ENCODE measurements around the gene DPP10.

Gene DPP10

DNA sequence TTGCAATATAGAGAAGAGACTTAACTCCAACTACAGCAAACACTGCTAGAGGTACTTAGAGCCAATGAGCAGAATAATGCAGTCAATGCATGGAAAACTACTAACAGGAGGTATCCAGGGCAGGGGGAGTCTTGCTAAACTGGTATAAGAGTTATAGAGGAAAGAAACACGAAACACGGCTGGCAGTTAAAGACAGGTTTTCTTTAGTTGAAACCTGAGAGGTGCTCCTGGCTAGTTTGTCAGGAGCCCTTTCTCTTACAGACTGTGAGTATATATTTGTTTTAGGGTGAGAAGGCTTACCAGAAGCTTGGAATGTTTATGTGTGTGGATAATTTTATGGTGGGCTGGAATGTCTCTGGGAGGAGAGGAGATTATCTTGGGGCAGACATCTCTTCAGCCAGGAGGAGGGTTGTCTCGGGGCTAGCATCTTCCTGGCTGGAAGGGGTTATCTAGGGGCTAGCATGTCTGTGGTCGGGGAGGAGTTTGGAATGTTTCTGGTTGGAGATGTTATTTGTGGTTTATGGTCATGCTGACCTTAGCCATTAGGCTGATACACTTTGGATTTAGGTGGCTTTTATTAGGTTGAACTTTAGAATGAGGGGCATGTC is 1048.8 kb downstream of the DPP10 start:
- DNase-seq = no peak

DNA sequence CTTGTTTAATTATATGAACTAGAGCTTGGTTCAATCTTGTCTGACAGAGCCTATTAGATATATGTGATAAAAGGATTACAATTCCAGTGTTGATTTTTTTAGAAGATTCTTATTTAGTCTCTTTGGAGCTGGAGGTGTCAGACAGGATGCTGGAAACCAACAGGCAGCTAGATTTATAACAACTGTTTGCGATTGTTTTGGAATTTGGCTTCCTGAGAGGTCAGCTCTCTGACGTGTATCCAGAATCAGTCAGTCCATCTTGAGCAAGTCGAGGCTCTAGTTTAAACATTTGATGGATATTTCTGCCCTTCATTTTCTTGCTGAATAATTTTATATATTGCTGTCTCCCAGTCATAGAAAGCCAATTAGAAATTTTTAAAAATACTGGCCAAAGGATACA is 1062.9 kb downstream of the DPP10 start:
- no peak for DNase-seq

GRCh38 chr2:115520727-115521126 is 1078.3 kb downstream of the DPP10 start:
- DNase-seq = no peak

DNA sequence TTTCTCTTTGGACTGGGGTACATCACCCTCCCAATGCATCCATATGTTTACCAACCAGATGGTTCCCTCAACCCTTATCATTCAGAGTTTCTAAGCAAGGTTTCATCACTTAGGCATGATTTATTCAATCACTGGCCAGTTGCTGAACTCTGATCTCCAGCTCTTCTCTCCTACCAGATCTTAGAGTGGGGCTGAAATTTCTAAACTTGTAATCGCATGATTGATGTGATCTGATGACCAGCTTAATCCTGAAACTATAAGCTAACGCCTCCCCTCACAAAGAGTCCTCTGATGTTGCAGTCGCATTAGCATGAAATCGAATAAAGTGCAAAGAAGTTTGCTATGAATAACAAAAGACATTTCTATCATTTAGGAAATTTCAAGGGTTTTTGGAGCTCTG is 1082.0 kb downstream of the DPP10 start:
- no peak for DNase-seq

- DNase-seq = no peak
Measured at GRCh38 chr2:115529627-115530026, 1087.2 kb downstream of the DPP10 start.

DNA sequence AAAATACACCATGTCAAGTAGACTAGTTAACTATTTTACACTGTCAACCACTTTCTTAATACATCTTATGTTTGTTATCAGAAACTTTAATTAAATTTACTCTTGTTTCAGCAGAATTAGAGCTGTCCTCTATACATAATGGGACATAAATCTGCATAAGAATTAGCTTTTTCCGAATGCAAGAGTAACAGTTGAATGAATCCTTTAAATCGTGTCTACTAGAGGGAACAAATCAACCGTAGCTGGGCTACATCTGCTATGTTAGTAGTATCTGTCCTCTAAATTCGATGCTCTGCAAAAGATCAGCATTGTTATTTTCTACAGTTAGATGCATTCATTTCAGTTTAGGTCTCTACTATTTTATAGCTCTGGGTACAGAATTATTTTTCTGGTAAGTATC is 1090.6 kb downstream of the DPP10 start:
- DNase-seq = no peak

- DNase-seq = no peak
Measured at GRCh38 chr2:115541814-115542213, 1099.4 kb downstream of the DPP10 start.

DNA sequence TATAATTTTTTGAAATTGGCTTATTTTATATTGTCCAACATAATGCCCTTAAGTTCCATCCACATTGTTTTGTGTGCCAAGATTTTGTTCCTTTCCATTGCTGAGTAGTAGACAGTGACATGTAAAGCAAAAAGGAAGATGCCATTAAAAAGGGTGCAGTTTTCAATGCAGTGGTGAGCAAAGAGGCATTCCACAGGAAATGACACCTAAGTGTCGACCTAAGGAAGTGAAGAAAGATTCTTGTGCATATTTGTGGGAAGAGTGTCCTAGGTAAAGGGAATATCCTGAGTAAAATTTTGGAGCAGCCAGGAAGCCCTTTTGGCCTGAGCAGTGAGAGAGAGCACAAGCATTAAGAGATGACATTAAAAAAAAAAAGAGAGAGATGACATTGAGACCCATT is 1099.9 kb downstream of the DPP10 start:
- DNase-seq = no peak

DNA sequence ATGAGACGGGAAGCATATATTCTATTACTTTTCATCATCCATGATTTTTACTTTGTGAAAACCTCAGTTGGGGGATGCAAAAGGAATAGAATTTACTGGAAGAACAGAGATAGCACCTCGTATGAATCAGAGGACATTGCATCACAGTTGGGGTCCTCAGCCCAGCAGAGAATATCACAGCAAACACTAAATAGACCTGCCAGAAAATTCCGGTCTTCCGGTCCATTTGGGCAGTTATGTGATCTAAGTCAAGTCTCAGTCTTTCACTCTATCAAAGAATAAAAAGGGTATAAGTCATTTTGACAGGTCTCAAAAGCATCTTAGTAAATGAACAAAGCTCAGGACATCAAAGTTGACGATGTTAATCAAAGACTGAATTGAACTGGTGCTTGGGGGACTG is 1100.6 kb downstream of the DPP10 start:
- no peak for DNase-seq

DNA sequence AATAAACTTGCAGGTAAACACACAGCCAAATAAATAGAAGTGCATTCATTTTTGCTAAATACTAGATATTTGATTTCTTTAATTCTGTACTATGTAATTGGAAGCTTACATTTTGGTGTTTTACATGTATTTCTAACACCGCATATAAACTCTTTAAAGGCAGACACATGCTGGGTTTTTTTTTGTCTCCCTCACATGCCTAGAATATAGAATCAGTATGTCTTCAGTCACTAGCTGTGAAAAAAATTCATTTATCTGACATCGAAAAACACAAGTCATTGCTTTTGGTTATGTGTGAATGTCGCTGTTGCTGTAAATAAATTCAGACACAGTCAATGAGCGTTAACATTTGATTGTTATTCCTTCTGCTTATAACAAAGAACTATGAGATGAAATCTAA is 1101.0 kb downstream of the DPP10 start:
- DNase-seq = no peak

GRCh38 chr2:115549611-115550130 is 1107.2 kb downstream of the DPP10 start:
- DNase-seq = no peak

DNA sequence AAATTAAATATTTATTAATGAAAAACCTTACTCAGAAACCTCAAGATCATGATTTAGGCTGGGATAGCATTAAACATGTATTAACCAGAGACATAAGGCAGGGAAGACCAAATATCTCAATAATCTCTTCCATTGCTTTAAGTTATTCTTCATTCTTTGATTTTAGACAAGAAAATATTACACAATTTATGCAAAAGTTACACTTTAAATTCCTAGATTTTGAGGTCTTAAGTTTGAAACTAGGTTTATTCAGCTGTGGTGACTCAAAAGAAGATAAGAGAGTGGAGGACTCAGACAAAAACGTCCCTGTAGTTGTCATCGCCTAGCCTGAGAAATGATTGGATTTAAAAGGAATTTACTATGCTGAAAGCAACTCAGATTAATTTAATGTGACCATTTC is 1110.3 kb downstream of the DPP10 start:
- DNase-seq = no peak

GRCh38 chr2:115554153-115554552 is 1111.7 kb downstream of the DPP10 start:
- no peak for DNase-seq

- no peak for DNase-seq
Measured at GRCh38 chr2:115558725-115559124, 1116.3 kb downstream of the DPP10 start.

- no peak for DNase-seq
Measured at GRCh38 chr2:115560666-115561065, 1118.2 kb downstream of the DPP10 start.

DNA sequence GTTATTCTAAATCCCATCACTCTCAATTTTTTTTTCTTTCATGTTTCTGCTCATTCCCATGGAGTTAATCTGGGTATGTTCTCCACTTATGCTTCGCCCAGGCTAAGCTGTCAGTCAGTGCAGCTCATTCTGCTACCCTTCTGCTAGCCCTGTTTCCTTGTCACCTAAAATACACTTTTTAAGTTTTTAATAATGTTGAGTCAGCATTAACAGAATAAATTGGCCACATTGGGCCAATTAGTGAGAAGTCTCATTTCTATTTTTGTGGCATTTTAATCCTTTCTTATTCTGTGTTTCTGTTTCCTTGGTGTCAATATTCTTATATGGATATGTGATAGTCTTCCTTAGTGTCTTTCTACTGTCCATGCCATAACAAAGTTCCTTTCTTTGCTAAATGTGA is 1126.2 kb downstream of the DPP10 start:
- no peak for DNase-seq

GRCh38 chr2:115569547-115569946 is 1127.1 kb downstream of the DPP10 start:
- no peak for DNase-seq

- no peak for DNase-seq
Measured at GRCh38 chr2:115572746-115573145, 1130.3 kb downstream of the DPP10 start.

DNA sequence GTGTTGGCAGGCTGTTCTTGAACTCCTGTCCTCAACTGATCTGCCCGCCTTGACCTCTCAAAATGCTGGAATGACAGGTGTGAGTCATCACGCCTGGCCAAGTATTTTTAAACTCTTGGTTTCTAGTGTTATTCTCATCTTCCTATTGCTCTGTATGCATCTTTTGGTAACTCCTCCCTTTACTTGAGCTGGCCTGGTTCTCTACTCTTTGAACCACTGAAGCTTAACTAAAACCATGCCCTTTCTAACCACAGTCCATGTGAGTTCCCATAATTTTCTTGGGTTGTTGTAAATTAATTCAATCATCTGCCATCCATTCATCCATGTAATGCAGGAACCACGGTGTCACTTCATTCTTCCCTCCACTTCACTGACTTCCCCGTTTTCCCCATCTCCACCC is 1131.3 kb downstream of the DPP10 start:
- no peak for DNase-seq

DNA sequence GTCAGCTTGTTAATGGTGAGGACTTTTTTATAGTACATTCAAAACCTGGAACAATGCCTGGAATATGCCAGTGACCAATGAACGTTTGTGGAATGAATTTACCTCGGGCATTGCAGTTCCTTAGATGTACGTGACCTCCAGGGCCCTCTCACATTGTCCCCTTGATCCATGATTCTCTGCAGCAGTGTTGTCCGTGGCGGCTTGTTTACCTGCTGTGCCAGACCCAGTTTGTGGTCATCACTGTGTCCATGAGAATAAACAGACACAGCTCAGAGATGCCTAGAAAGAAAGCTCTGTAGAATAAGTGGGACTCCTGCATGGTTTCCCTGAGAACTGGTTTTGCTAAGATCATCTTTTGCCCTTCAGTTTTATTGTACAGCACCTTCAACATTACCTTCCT is 1132.2 kb downstream of the DPP10 start:
- no peak for DNase-seq

GRCh38 chr2:115580784-115581183 is 1138.3 kb downstream of the DPP10 start:
- no peak for DNase-seq

DNA sequence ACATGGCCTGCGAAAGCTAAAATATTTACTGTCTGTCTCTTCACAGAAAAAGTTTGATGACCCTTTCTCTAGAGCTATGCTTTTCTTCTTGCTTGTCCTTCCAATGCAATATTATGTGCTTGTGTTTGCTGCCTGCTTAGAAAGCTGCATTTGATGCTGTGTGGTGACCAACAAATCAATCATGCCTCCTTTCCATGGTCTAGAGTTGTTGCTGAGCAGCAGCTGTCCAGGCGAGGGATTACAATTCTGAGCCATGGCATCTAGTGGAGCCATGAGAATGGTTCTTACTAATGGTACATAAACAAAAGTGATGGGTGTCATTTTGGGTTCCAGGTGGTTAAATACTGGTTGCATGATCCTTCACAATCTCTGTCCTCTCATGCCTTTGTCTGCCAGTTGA is 1142.1 kb downstream of the DPP10 start:
- DNase-seq = no peak

DNA sequence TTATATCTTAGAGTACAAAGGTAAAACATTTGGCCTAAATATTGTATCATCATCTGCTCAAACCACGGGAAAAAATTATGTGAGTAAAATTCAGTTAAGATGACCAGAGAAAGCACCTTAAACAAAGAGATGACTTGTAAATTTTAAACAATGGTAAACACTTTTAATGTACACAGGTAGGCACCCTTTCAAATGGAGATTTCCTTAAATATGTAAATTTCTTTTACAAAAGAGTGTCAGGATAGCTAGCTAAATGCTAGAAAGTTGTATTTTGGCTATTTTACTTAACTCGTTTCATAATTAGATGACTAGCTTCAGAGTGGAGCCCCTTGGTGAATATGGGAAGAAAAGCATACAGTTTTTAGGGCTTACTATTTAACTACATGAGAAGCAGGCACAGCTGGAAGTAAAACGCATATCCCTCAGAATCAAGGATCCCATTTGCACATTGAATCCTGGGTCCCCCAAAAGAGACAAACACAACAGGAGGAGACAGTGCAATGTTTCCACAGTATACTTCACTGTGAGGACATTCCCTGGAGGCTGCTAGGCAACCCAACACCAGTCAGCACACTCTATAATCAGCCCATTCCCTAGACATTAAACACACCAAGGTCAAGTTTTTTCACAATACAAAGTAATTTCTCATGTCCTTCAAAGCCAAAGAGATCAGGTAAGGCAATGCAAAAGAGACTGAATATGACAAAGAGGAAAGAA is 1154.4 kb downstream of the DPP10 start:
- DNase-seq = no peak

DNA sequence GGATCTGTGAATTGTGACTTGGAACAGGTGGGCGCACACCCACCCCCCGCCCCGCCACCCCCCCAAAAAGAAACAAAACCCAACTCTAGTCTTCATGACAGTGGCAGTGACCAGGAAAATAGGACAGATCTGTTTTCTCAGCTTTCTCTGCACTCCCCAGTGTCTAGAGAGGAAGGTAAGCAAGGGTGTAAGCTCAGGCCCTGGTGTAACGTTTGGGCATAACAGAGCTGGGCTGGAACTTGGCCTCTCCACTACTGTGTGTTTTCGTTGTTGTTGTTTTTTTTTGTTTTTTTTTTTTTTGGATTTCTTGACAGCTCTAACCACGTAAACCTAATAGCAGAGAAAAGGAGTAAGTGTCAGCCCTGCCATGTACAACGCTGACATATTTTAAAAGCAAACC is 1160.8 kb downstream of the DPP10 start:
- DNase-seq = no peak

GRCh38 chr2:115606350-115606749 is 1163.9 kb downstream of the DPP10 start:
- no peak for DNase-seq

Data from SIG-M5 (cell line).